Amygdala (tissue), 56 donors: ENCODE data around the gene KRTAP4-4.
"Not testable (repeated sequence)": the region's sequence is repeated elsewhere in the genome, so short reads cannot be mapped to it uniquely, and the experiment has no call there.

ENCODE experiments used
- DNase-seq, 56 donors: peaks; one replicate each; lab custom pipeline; 2025; lab: John Stamatoyannopoulos, UW

The KRTAP4-4 gene

GRCh38 chr17:41149652-41149985 lies 10.9 kb downstream of the KRTAP4-4 start, which contains the start of gene KRTAP4-5:
TSS of gene KRTAP4-5 (minus strand) at chr17:41149825. CDS start at chr17:41149767, 58 bp downstream.
- DNase-seq: no peak

- DNase-seq: not testable (repeated sequence)
Measured at GRCh38 chr17:41148971-41149651, 11.4 kb downstream of the KRTAP4-4 start.

- no peak for DNase-seq
Measured at GRCh38 chr17:41147531-41148204, 12.9 kb downstream of the KRTAP4-4 start.

GRCh38 chr17:41145261-41145660 lies 15.3 kb downstream of the KRTAP4-4 start:
- no peak for DNase-seq

GRCh38 chr17:41144846-41145245 lies 15.7 kb downstream of the KRTAP4-4 start:
- no peak for DNase-seq

GRCh38 chr17:41141361-41141760 lies 19.2 kb downstream of the KRTAP4-4 start:
- no peak for DNase-seq

- no peak for DNase-seq
Measured at GRCh38 chr17:41140360-41141131, 20.0 kb downstream of the KRTAP4-4 start, which contains the start of gene KRTAP4-6. TSS of gene KRTAP4-6 (minus strand) at chr17:41140544. CDS start at chr17:41140487, 57 bp downstream.

GRCh38 chr17:41139865-41140264 lies 20.7 kb downstream of the KRTAP4-4 start:
- DNase-seq: not testable (repeated sequence)

GRCh38 chr17:41133880-41134735 lies 26.4 kb downstream of the KRTAP4-4 start:
- DNase-seq: no peak

- DNase-seq: no peak
Measured at GRCh38 chr17:41131979-41132378, 28.6 kb downstream of the KRTAP4-4 start.

- DNase-seq: no peak
Measured at GRCh38 chr17:41127371-41127770, 33.2 kb downstream of the KRTAP4-4 start.

- DNase-seq: no peak
Measured at GRCh38 chr17:41126412-41126811, 34.1 kb downstream of the KRTAP4-4 start.

GRCh38 chr17:41125064-41125463 lies 35.5 kb downstream of the KRTAP4-4 start:
- no peak for DNase-seq

- DNase-seq: not testable (repeated sequence)
Measured at GRCh38 chr17:41123991-41124371, 36.6 kb downstream of the KRTAP4-4 start, which contains the start of gene KRTAP4-12. TSS of gene KRTAP4-12 (minus strand) at chr17:41124182. CDS start at chr17:41124122, 60 bp downstream.

- not testable (repeated sequence) for DNase-seq
Measured at GRCh38 chr17:41123292-41123990, 37.1 kb downstream of the KRTAP4-4 start.

GRCh38 chr17:41121742-41122141 lies 38.8 kb downstream of the KRTAP4-4 start:
- no peak for DNase-seq

- not testable (repeated sequence) for DNase-seq
Measured at GRCh38 chr17:41119696-41120690, 40.6 kb downstream of the KRTAP4-4 start.

- no peak for DNase-seq
Measured at GRCh38 chr17:41118721-41119120, 41.8 kb downstream of the KRTAP4-4 start.
